GM21381 (cell line): ENCODE results near the gene ATG16L1.
A peak's percentile ranks its signal among the peaks of the same experiment; 100 is the strongest.
"Not testable (repeated sequence)": the region's sequence is repeated elsewhere in the genome, so short reads cannot be mapped to it uniquely, and the experiment has no call there.

Source experiments
- ATAC-seq: cut with Tn5 transposase; IDR thresholded peaks from one replicate; pipeline ENCODE4 v1.9.1; 2021; ENCODE audit warnings: mild to moderate bottlenecking, moderate library complexity; ENCODE audit not compliant: unreplicated experiment

The ATG16L1 gene

DNA sequence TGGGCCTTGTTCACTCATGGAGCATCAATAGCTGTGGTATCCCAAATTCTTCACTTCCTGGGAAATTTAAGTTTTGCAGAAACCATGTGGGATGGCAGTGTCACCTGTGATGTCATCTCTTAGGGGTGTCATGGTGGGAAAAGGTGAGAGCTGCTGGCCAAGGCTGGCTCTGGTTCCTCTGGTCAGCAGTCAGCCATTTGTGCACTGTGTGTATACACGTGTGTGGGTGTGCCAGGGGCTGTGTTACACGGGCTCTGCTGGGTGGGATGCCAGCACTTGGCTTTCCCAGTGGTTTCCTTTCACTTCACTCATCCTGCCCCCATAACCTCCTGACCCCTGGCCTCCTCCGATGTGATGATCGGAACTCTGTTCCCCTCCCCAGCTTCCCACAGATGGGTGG, 77.4 kb downstream of the ATG16L1 start:
- ATAC-seq: no peak

- no peak for ATAC-seq
These were observed 78.1 kb downstream of the ATG16L1 start for GRCh38 chr2:233329489-233330135.

DNA sequence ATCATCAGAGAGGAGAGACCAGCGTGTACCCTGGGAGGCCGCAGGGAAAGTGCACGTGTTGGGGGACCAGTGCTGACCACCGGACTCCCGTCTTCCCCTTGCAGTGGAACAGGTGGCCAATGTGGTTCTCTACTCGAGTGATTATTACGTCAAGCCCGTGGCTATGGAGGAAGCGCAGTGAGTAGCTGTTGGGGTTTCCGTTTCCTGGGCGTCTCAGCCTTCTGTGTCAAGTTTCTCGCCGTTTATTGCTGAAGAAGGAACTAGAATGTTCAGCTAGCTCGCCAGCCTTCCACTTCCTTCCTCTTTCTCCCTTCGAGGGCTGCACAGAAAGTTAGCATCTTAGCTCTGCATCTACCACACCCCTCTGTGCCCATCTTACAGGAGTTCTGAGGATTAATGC, 80.1 kb downstream of the ATG16L1 start:
- peak; percentile 88 for ATAC-seq

- ATAC-seq: no peak
These were observed 80.7 kb downstream of the ATG16L1 start for GRCh38 chr2:233332125-233332524.

DNA sequence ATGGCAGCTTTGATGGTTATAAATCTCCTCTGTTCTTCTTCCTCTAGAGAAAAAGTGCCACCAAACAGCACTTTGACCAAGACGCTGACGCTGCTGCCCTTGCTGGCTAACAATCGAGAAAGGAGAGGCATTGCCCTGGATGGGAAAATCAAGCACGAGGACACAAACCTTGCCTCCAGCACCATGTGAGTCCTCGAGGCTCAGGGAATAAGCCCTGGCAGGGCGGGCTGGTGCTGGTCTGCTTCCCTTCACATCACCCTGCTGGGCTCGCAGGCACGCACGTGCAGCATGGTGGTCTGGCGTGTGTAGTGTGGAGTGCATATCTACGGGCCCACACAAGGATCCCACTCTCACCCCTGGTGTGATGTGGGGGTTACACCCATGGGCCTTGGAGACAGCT, 83.4 kb downstream of the ATG16L1 start:
- ATAC-seq: no peak

DNA sequence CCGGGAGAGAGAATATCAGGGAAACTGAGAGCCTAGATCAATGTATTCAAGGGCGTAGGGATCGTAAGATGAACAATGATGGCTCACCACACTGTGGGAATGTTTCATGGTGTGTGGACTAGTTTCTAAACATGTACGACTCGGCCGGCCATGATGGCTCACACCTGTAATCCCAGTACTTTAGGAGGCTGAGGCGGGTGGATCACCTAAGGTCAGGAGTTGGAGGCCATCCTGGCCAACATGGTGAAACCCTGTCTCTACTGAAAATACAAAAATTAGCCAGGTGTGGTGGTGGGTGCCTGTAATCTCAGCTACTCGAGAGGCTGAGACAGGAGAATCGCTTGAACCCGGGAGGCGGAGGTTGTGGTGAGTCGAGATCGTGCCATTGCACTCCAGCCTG, 84.6 kb downstream of the ATG16L1 start:
- ATAC-seq: not testable (repeated sequence)

GRCh38 chr2:233336541-233336940, 85.1 kb downstream of the ATG16L1 start:
- no peak for ATAC-seq

- ATAC-seq: no peak
These were observed 86.6 kb downstream of the ATG16L1 start for GRCh38 chr2:233338046-233338445.

DNA sequence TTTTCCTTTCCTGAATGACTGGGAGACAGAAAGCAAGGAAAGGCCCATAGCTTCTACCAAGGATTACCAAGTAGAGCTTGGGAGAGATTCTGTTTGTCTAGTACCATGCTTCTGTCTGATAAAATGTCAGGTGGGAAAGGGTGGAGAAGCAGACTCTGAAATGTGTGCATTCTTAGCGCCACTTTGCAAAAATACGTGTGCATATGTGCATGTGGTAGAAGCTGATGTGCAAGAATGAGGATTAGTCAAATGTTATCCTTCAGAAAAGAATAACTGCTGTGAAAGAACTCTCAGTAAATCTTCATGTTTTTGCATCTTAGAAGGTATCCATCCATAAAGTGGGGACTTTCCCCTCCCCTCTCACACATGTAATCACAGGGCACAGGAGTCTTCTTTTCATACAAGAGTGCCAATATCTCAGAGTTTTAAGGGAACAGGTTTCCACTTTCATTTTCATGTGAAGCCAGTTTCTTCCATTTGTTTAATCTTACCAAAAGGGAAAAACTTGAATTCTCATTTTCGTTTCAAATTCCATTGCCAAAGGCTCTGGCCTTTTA, 87.4 kb downstream of the ATG16L1 start:
- ATAC-seq: no peak

DNA sequence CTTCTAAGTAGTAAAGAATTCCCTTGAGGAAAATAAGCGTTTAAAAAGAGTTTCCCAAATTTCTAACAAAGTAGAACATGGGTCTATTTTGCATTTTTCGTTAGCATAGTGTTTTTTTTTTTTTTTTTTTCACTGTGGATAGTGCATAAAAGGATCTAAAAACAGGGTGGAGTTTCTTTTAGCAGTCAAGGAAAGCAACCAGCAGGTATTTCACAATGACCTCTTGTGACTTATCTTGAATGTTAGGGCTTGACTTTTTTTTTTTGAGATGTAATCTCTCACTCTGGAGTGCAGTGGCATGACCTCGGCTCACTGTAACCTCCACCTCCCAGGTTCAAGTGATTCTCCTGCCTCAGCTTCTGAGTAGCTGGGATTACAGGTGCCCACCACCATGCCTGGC, 88.0 kb downstream of the ATG16L1 start:
- no peak for ATAC-seq

DNA sequence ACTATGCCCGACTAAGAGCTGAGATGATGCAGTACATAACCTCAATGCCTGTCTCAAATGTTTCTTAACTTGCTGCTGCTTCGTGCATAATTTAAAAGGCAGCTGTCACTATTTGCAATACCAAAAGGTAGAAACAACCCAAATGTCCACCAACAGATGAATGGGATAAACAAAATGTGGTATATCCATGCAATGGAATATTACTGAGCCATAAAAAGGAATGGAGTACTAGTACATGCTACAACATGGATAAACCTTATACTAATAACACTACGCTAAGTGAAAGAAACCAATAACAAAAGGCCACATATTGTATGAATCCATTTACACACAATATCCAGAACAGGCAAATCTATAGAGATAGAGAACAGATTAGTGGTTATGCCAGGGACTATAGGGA, 89.8 kb downstream of the ATG16L1 start:
- ATAC-seq: no peak

DNA sequence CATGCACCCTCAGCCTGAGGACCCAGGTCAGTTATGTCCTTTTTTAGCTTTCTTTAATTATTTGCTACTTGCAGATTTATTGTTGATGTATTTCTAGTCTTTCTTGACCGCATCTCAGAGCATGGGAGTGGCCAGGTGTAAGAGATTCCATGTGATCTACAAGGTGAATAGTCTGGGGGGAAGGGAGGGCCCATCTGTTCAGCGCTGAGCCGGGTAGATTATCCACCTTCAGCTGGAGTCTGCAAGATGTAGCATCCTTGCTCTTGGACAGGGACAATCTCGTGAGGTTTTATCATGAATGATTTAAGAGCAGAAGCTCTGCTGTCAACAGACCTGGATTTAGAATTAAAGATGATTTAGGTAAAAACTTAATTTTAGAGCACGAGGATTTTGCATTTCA, 90.8 kb downstream of the ATG16L1 start:
- no peak for ATAC-seq

- no peak for ATAC-seq
These were observed 91.8 kb downstream of the ATG16L1 start for GRCh38 chr2:233343171-233343705.
